HCT116 (cell line): ENCODE measurements around the gene ZBTB38. TPM values are rescaled to one million over a fixed set of nuclear protein-coding genes. Genes with fewer than 3 reads are reported as not detected.

Experiments
- ATAC-seq: fragments of 200-7000 bp; cut with Tn5 transposase; 2 replicates; pipeline ENCODE4 v1.9.1; 2020; ENCODE audit warnings: mild to moderate bottlenecking, moderate library complexity
- BruUV-seq: library from RNA; stranded (reverse); fragments of 400-500 nt; replicated peaks from 2 replicates; lab custom pipeline; 2021; lab: Mats Ljungman, UMichigan
- CTCF ChIA-PET: fragments of 300-600 bp; sonication (Branson Sonifier 250); formaldehyde crosslinking; loops from one replicate; lab custom pipeline; 2021; ENCODE audit warnings: antibody characterized with exemption; lab: Charles Lee
- POLR2A ChIA-PET: fragments of 300-600, 350-600 bp; sonication (Branson Sonifier 250); formaldehyde crosslinking; loops from one replicate; lab custom pipeline; 2021; ENCODE audit warnings: antibody characterized with exemption; lab: Charles Lee
- RAD21 ChIA-PET, 2 experiments: fragments of 300-600 bp; sonication (Branson Sonifier 250); formaldehyde crosslinking; loops; one replicate each; lab custom pipeline; 2023; ENCODE audit warnings: low total read pairs in 2 of 2; ENCODE audit not compliant: uncharacterized antibody in 2 of 2, unreplicated experiment in 2 of 2, low non-redundant PET in 1 of 2; lab: Charles Lee
- DNase-seq: peaks from one replicate; pipeline ENCODE4 v3.0.0-alpha.2; 2010; ENCODE audit warnings: low read depth, low spot score
- H2AFZ ChIP-seq: fragments of 200-600 bp; shearing (Covaris generic), sonication (generic); 2 replicates; pipeline ENCODE4 v1.6.1; 2017; ENCODE audit warnings: low read depth, mixed run types, mixed read lengths, antibody characterized with exemption, low read length; ENCODE audit not compliant: poor library complexity, severe bottlenecking
- H3K27ac ChIP-seq: 2 replicates; pipeline ENCODE4 v1.5.1; 2012; ENCODE audit warnings: low read depth, low read length
- H3K27me3 ChIP-seq: fragments of 200-600 bp; sonication (generic); 2 replicates; pipeline ENCODE4 v1.6.1; 2016; ENCODE audit warnings: mixed run types, low read length, mixed read lengths; ENCODE audit not compliant: insufficient read depth
- H3K36me3 ChIP-seq, 2 experiments: fragments of 200-500 bp in 1 of 2; fragments of 200-600 bp in 1 of 2; sonication (Bioruptor generic) in 1 of 2; sonication (generic) in 1 of 2; 2 replicates each; pipeline versions ENCODE4 v1.5.1 to v1.6.1; 2014 to 2016; ENCODE audit warnings: low read length in 2 of 2, inconsistent platforms in 1 of 2, mixed read lengths in 1 of 2, mixed run types in 1 of 2; ENCODE audit not compliant: insufficient read depth in 2 of 2, control insufficient read depth in 1 of 2
- H3K4me1 ChIP-seq, 2 experiments: fragments of 200-600 bp in 1 of 2; sonication (generic) in 1 of 2; 2 replicates each; pipeline versions ENCODE4 v1.5.1 to v1.6.1; 2012 to 2017; ENCODE audit warnings: low read length in 2 of 2, inconsistent platforms in 1 of 2, mild to moderate bottlenecking in 1 of 2, mixed read lengths in 1 of 2, mixed run types in 1 of 2, moderate library complexity in 1 of 2; ENCODE audit not compliant: insufficient read depth in 2 of 2, control insufficient read depth in 1 of 2
- H3K4me2 ChIP-seq: fragments of 200-600 bp; sonication (generic); 2 replicates; pipeline ENCODE4 v1.6.1; 2017; ENCODE audit warnings: mixed run types, low read length, mixed read lengths
- H3K4me3 ChIP-seq, 2 experiments: fragments of 200-600 bp in 1 of 2; sonication (generic) in 1 of 2; replicated peaks in 1 of 2; 2 replicates each; pipeline ENCODE4 v1.5.1; 2011 to 2016; ENCODE audit warnings: low read length in 2 of 2, control low read depth in 1 of 2, low read depth in 1 of 2, mild to moderate bottlenecking in 1 of 2, mixed read lengths in 1 of 2, mixed run types in 1 of 2
- H3K79me2 ChIP-seq: fragments of 200-600 bp; sonication (generic); 2 replicates; pipeline ENCODE4 v1.6.1; 2017; ENCODE audit warnings: mild to moderate bottlenecking, mixed run types, low read length, moderate library complexity, mixed read lengths; ENCODE audit not compliant: insufficient read depth
- H3K9ac ChIP-seq: fragments of 200-600 bp; sonication (generic); 2 replicates; pipeline ENCODE4 v1.6.1; 2016; ENCODE audit warnings: low read length, mixed read lengths
- H3K9me2 ChIP-seq: fragments of 200-600 bp; sonication (generic), shearing (Covaris generic); 2 replicates; pipeline ENCODE4 v1.6.1; 2017; ENCODE audit warnings: mixed run types, mild to moderate bottlenecking, moderate library complexity; ENCODE audit not compliant: insufficient read depth
- H3K9me3 ChIP-seq, 2 experiments: fragments of 200-500 bp in 1 of 2; fragments of 200-600 bp in 1 of 2; sonication (Bioruptor generic) in 1 of 2; sonication (generic) in 1 of 2; 2 replicates each; pipeline ENCODE4 v1.6.1; 2014 to 2017; ENCODE audit warnings: low read length in 2 of 2, mixed read lengths in 2 of 2, inconsistent platforms in 1 of 2, low read depth in 1 of 2, mild to moderate bottlenecking in 1 of 2, mixed run types in 1 of 2, moderate library complexity in 1 of 2; ENCODE audit not compliant: control insufficient read depth in 1 of 2, insufficient read depth in 1 of 2
- H4K20me1 ChIP-seq: fragments of 200-600 bp; sonication (generic), shearing (Covaris generic); 2 replicates; pipeline ENCODE4 v1.6.1; 2017; ENCODE audit warnings: mixed run types, mild to moderate bottlenecking, moderate library complexity; ENCODE audit not compliant: insufficient read depth
- CBX3 ChIP-seq: IDR thresholded peaks from 2 replicates; pipeline ENCODE4 v1.6.1; 2012; ENCODE audit warnings: low read depth
- EGR1 ChIP-seq: IDR thresholded peaks from 2 replicates; pipeline ENCODE4 v1.6.1; 2012; ENCODE audit warnings: low read depth
- ELF1 ChIP-seq: IDR thresholded peaks from 2 replicates; pipeline ENCODE4 v1.6.1; 2012; ENCODE audit warnings: low read depth, borderline replicate concordance
- EZH2 ChIP-seq: fragments of 200-600 bp; sonication (generic); IDR thresholded peaks from 2 replicates; pipeline ENCODE4 v1.6.1; 2017; ENCODE audit warnings: antibody characterized with exemption, mixed run types
- SIN3A ChIP-seq: IDR thresholded peaks from 2 replicates; pipeline ENCODE4 v1.6.1; 2012; ENCODE audit warnings: low read depth
- YY1 ChIP-seq: IDR thresholded peaks from 2 replicates; pipeline ENCODE4 v1.6.1; 2011; ENCODE audit warnings: low read length, low read depth, moderate library complexity, mild to moderate bottlenecking; ENCODE audit not compliant: insufficient replicate concordance; ENCODE audit errors: extremely low read depth
- intact Hi-C: fragments of 100-400 bp; cut with micrococcal nuclease; formaldehyde crosslinking; loops from 2 replicates; pipeline ENCODE4 v1.10.0; 2022
- total RNA-seq: library from RNA; stranded (reverse); gene quantifications from one replicate; pipeline ENCODE4 v1.2.1, GENCODE V29; 2021; ENCODE audit not compliant: unreplicated experiment
- TF ChIP-seq, protein P1 (sequence below): IDR thresholded peaks from 2 replicates; pipeline ENCODE4 v1.6.1; 2012; ENCODE audit warnings: low read depth

ZBTB38 gene
- total RNA-seq, 1 experiment from 2014 or later, result 33.5 TPM

DNA sequence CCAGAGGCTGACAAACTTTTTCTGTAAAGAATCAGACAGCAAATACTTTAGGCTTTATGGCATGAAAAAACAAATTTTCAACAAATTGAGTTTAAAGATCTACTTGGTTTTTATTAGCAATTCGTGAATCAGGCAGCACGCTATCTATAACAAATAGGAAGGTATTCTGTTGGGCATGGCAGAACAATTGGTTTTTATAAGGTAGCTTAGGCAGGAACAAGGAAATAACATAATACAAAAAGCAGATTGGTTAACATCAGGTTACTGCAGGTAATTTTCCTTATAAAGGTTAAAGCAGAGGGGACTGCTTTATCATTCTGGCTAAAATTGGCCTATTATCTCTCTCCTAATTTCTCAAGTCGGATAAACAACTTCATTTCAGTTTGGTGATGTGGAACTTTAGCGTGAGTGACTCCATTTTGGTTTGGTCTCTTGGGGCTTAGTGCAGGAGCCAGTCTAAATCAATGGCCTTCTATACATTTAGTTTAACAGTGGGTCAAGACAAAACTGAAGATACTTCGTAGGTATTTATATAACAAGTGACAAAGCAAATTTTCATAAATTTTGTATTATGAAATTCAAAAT, 26.8 kb downstream of the ZBTB38 start:
- no peak for DNase-seq
- Histone ChIP-seq H3K27me3 (no peaks in the 10 kb centered on the region), H3K9me2 (no peaks in the 10 kb centered on the region), H3K36me3 (peaks cover 0 to 12% of the 10 kb centered on the region in 2 experiments; a peak in 1 of 4 replicates), H3K4me2 (no peak overlapping the region), H3K4me1 (no peaks in the 10 kb centered on the region), H3K9me3 (no peaks in the 10 kb centered on the region; a peak in 1 of 4 replicates), H3K27ac (no peak overlapping the region), H3K4me3 (no peak overlapping the region), H3K79me2 (no peaks in the 10 kb centered on the region), H2AFZ (no peak overlapping the region), H4K20me1 (no peaks in the 10 kb centered on the region), H3K9ac (no peak overlapping the region)
- RAD21 ChIA-PET, result no interaction called here
- TF ChIP-seq EGR1 (no peak), SIN3A (no peak), YY1 (no peak), CBX3 (no peak)
- TF ChIP-seq, protein P1, sequence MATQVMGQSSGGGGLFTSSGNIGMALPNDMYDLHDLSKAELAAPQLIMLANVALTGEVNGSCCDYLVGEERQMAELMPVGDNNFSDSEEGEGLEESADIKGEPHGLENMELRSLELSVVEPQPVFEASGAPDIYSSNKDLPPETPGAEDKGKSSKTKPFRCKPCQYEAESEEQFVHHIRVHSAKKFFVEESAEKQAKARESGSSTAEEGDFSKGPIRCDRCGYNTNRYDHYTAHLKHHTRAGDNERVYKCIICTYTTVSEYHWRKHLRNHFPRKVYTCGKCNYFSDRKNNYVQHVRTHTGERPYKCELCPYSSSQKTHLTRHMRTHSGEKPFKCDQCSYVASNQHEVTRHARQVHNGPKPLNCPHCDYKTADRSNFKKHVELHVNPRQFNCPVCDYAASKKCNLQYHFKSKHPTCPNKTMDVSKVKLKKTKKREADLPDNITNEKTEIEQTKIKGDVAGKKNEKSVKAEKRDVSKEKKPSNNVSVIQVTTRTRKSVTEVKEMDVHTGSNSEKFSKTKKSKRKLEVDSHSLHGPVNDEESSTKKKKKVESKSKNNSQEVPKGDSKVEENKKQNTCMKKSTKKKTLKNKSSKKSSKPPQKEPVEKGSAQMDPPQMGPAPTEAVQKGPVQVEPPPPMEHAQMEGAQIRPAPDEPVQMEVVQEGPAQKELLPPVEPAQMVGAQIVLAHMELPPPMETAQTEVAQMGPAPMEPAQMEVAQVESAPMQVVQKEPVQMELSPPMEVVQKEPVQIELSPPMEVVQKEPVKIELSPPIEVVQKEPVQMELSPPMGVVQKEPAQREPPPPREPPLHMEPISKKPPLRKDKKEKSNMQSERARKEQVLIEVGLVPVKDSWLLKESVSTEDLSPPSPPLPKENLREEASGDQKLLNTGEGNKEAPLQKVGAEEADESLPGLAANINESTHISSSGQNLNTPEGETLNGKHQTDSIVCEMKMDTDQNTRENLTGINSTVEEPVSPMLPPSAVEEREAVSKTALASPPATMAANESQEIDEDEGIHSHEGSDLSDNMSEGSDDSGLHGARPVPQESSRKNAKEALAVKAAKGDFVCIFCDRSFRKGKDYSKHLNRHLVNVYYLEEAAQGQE, result no peak
- ATAC-seq, result no peak
- intact Hi-C loops, result no loop called here
- CTCF ChIA-PET, result no interaction called here
- no TSS peak for BruUV-seq
- POLR2A ChIA-PET, result no interaction called here

DNA sequence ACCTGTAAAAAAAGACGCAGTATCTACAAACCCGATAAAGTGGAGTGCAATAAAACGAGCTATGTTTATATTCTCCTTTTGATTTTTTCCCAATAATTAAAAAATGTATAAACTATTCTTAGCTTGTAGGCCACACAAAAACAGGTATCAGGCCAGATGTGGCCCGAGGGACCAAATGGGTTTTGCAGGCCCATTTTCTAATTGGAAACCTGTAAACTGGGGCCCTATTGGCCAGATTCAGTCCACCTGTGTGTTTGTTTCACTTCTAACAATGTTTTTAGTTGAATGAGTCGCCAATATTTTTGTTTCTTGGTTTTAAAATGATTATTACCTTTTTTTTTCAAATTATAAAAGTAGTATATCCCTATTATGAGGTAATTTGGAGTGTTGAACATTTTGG, 29.7 kb downstream of the ZBTB38 start:
- DNase-seq, result no peak
- POLR2A ChIA-PET, result no interaction called here
- Histone ChIP-seq H3K27me3 (no peaks in the 10 kb centered on the region), H2AFZ (no peak overlapping the region), H4K20me1 (no peaks in the 10 kb centered on the region), H3K4me2 (no peak overlapping the region), H3K79me2 (0 out of 2 replicates have a peak, but pooled peaks cover under 1% of the 10 kb centered on the region), H3K4me1 (peaks cover 7 to 20% of the 10 kb centered on the region in 2 experiments), H3K9ac (no peak overlapping the region), H3K36me3 (peaks cover 0 to 12% of the 10 kb centered on the region in 2 experiments; a peak in 1 of 4 replicates), H3K9me3 (no peaks in the 10 kb centered on the region; a peak in 1 of 4 replicates), H3K4me3 (no peak overlapping the region), H3K27ac (no peak overlapping the region), H3K9me2 (no peaks in the 10 kb centered on the region)
- RAD21 ChIA-PET, result no interaction called here
- intact Hi-C loops, result no loop called here
- BruUV-seq, result no TSS peak
- no peak for ATAC-seq
- CTCF ChIA-PET, result no interaction called here
- TF ChIP-seq EZH2 (no peak), ELF1 (no peak)
